ENCODE data around the gene RAB10.

DNA sequence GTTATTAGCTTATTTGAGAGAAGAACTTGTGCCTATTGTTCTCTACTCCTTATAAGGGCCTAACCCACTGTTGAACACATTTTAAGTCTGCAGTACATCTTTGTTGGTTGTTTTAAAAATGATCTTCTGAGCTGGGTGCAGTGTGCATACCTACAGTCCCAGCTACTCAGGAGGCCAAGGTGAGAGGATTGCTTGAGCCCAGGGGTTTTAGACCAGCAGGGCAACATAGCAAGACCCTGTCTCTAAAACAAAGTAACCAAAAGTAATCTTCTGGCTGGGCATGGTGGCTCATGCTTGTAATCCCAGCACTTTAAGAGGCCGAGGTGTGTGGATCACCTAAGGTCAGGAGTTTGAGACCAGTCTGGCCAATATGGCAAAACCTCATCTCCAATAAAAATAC, 25.8 kb upstream of the RAB10 start:
- TF ChIP-seq SMC3 (conservative IDR thresholded peaks at IDR 0.05; ENCODE audit: poor library complexity) (no peak), POLR2AphosphoS5 (IDR thresholded peaks at IDR 0.05) (no peak), RAD21 (conservative IDR thresholded peaks at IDR 0.05) (no peak), MXI1 (conservative IDR thresholded peaks at IDR 0.05; ENCODE audit: poor library complexity, severe bottlenecking) (no peak), TAF1 (IDR thresholded peaks at IDR 0.05; ENCODE audit: low read depth) (no peak), EP300 (conservative IDR thresholded peaks at IDR 0.05; ENCODE audit: poor library complexity, severe bottlenecking) (no peak), EZH2 (IDR thresholded peaks at IDR 0.05; ENCODE audit: borderline replicate concordance, insufficient read depth, low read length, poor library complexity, severe bottlenecking) (no peak)
- TF ChIP-seq, protein P1, sequence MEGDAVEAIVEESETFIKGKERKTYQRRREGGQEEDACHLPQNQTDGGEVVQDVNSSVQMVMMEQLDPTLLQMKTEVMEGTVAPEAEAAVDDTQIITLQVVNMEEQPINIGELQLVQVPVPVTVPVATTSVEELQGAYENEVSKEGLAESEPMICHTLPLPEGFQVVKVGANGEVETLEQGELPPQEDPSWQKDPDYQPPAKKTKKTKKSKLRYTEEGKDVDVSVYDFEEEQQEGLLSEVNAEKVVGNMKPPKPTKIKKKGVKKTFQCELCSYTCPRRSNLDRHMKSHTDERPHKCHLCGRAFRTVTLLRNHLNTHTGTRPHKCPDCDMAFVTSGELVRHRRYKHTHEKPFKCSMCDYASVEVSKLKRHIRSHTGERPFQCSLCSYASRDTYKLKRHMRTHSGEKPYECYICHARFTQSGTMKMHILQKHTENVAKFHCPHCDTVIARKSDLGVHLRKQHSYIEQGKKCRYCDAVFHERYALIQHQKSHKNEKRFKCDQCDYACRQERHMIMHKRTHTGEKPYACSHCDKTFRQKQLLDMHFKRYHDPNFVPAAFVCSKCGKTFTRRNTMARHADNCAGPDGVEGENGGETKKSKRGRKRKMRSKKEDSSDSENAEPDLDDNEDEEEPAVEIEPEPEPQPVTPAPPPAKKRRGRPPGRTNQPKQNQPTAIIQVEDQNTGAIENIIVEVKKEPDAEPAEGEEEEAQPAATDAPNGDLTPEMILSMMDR (IDR thresholded peaks at IDR 0.05; ENCODE audit: poor library complexity, severe bottlenecking): no peak
- TF ChIP-seq, protein P2, sequence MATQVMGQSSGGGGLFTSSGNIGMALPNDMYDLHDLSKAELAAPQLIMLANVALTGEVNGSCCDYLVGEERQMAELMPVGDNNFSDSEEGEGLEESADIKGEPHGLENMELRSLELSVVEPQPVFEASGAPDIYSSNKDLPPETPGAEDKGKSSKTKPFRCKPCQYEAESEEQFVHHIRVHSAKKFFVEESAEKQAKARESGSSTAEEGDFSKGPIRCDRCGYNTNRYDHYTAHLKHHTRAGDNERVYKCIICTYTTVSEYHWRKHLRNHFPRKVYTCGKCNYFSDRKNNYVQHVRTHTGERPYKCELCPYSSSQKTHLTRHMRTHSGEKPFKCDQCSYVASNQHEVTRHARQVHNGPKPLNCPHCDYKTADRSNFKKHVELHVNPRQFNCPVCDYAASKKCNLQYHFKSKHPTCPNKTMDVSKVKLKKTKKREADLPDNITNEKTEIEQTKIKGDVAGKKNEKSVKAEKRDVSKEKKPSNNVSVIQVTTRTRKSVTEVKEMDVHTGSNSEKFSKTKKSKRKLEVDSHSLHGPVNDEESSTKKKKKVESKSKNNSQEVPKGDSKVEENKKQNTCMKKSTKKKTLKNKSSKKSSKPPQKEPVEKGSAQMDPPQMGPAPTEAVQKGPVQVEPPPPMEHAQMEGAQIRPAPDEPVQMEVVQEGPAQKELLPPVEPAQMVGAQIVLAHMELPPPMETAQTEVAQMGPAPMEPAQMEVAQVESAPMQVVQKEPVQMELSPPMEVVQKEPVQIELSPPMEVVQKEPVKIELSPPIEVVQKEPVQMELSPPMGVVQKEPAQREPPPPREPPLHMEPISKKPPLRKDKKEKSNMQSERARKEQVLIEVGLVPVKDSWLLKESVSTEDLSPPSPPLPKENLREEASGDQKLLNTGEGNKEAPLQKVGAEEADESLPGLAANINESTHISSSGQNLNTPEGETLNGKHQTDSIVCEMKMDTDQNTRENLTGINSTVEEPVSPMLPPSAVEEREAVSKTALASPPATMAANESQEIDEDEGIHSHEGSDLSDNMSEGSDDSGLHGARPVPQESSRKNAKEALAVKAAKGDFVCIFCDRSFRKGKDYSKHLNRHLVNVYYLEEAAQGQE (IDR thresholded peaks at IDR 0.05; ENCODE audit: borderline replicate concordance): no peak
